ENCODE results near the gene SORCS2.

DNA sequence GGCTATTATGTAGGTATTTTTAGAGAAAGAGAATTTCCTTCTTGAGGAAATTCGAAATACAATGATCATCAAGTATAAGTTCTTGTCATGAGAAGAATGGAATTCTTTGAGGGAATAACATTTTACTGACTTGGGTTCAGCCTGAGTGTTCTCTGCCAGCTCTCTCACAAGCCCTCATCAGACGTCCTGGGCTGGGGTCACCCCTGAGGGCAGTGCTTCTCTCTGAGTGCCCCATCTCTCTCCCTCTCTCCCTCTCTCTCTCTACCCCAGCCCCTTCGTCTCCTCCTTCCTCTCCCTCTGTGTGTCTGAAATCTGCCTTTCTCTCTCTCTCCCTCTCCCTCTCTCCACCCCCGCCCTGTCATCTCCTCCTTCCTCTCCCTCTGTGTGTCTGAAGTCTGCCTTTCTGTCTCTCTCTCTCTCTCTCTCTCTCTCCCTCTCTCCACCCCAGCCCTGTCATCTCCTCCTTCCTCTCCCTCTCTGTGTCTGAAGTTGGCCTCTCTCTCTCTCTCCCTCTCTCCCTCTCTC is 484.1 kb downstream of the SORCS2 start:
- TF ChIP-seq POLR2A (IDR thresholded peaks at IDR 0.05) = no peak
- TF ChIP-seq, protein P1, sequence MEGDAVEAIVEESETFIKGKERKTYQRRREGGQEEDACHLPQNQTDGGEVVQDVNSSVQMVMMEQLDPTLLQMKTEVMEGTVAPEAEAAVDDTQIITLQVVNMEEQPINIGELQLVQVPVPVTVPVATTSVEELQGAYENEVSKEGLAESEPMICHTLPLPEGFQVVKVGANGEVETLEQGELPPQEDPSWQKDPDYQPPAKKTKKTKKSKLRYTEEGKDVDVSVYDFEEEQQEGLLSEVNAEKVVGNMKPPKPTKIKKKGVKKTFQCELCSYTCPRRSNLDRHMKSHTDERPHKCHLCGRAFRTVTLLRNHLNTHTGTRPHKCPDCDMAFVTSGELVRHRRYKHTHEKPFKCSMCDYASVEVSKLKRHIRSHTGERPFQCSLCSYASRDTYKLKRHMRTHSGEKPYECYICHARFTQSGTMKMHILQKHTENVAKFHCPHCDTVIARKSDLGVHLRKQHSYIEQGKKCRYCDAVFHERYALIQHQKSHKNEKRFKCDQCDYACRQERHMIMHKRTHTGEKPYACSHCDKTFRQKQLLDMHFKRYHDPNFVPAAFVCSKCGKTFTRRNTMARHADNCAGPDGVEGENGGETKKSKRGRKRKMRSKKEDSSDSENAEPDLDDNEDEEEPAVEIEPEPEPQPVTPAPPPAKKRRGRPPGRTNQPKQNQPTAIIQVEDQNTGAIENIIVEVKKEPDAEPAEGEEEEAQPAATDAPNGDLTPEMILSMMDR (IDR thresholded peaks at IDR 0.05) = no peak
